ENCODE results near the gene APOA1. TPM values are rescaled to one million over a fixed set of nuclear protein-coding genes. Genes with fewer than 3 reads are reported as not detected.

Gene APOA1
- polyA plus RNA-seq, 1 of the 3 experiments (the other 2 are of a cell fraction): 0.20 TPM

GRCh38 chr11:116813781-116814471, 23.5 kb downstream of the APOA1 start:
- H4K20me1 ChIP-seq (ENCODE audit: insufficient read depth): no peaks in the 10 kb centered on the region
- WGBS (ENCODE audit: low lambda C conversion rate): 86% methylated on average over 5 of the region's 5 CpGs
- POLR2A ChIA-PET: no interaction called here

More at GRCh38 chr11:116813781-116814471, 23.5 kb downstream of the APOA1 start:
- Histone ChIP-seq H3K36me3 (replicated peaks in 1 of 2; ENCODE audit: control insufficient read depth in 1 of 2, insufficient read depth in 2 of 2, low read length in 1 of 2) (no peaks in the 10 kb centered on the region), H3K79me2 (ENCODE audit: insufficient read depth) (no peaks in the 10 kb centered on the region), H3K9me3 (no peaks in the 10 kb centered on the region), H3K4me1 (ENCODE audit: control insufficient read depth in 1 of 2, insufficient read depth in 2 of 2, low read depth in 1 of 2, low read length in 1 of 2) (no peaks in the 10 kb centered on the region), H3K4me2 (no peak overlapping the region), H3K9ac (no peak overlapping the region), H3K27ac (ENCODE audit: low read depth in 2 of 2, low read length in 1 of 2) (no peak overlapping the region), H2AFZ (ENCODE audit: low read depth) (no peak overlapping the region), H3K4me3 (ENCODE audit: low read depth in 2 of 2, low read length in 1 of 2) (no peak overlapping the region), H3K9me2 (no peaks in the 10 kb centered on the region), H3K27me3 (ENCODE audit: insufficient read depth) (no peaks in the 10 kb centered on the region), H3F3A (replicated peaks; ENCODE audit: insufficient read depth) (no peaks in the 10 kb centered on the region)
- CTCF ChIA-PET: interaction anchor here (1.1 to 2.8 kb wide), 5 partner anchors 22 to 292 kb away, joined by 3 to 16 read pairs (median 7); partner anchors contain the start of gene APOA5
- no peak for DNase-seq
- TF ChIP-seq NFIC (IDR thresholded peaks at IDR 0.05; ENCODE audit: borderline replicate concordance) (no peak), CTCF (IDR thresholded peaks at IDR 0.05) (no peak), REST (IDR thresholded peaks at IDR 0.05; ENCODE audit: low read depth, low read length) (no peak), POLR2AphosphoS5 (IDR thresholded peaks at IDR 0.05; ENCODE audit: low read depth, low read length) (no peak), YY1 (IDR thresholded peaks at IDR 0.05; ENCODE audit: low read depth) (no peak)
